Mesothelial cell of epicardium (in vitro differentiated cells): Measurements from ENCODE around the gene INSL3. TPM values are rescaled to one million over a fixed set of nuclear protein-coding genes. Genes with fewer than 3 reads are reported as not detected.

Source experiments
- DNase-seq, 2 experiments: peaks; one replicate each; pipeline ENCODE4 v3.0.0; 2021; ENCODE audit warnings: low spot score in 2 of 2; ENCODE audit not compliant: unreplicated experiment in 2 of 2
- H3K27ac Mint-ChIP-seq: 2 replicates; pipeline ENCODE4 v1.8.0; 2021; ENCODE audit warnings: mixed read lengths
- H3K27me3 Mint-ChIP-seq: 2 replicates; pipeline ENCODE4 v1.8.0; 2021; ENCODE audit warnings: low read depth, mixed read lengths
- H3K36me3 Mint-ChIP-seq: 2 replicates; pipeline ENCODE4 v1.8.0; 2021; ENCODE audit warnings: mixed read lengths
- H3K4me1 Mint-ChIP-seq: 2 replicates; pipeline ENCODE4 v1.8.0; 2021; ENCODE audit warnings: mixed read lengths
- H3K4me3 Mint-ChIP-seq: 2 replicates; pipeline ENCODE4 v1.8.0; 2021; ENCODE audit warnings: mild to moderate bottlenecking, moderate library complexity, mixed read lengths
- H3K9me3 Mint-ChIP-seq: 2 replicates; pipeline ENCODE4 v1.8.0; 2021; ENCODE audit warnings: mixed read lengths
- total RNA-seq: library from RNA; stranded (reverse); gene quantifications from 3 replicates; pipeline ENCODE4 v1.2.1, GENCODE V29; 2021
- TF ChIP-seq, protein P1 (sequence below): fragments of 200-600 bp; sonication (generic); IDR thresholded peaks from one replicate; pipeline ENCODE4 v1.5.0; 2021; ENCODE audit warnings: antibody characterized with exemption; ENCODE audit not compliant: unreplicated experiment

INSL3 gene
- total RNA-seq, 1 donor from 2014 or later, result 0.92 TPM

GRCh38 chr19:17865364-17866311 lies 44.3 kb upstream of the INSL3 start:
- H3K27ac Mint-ChIP-seq, result no peak overlapping the region
- H3K9me3 Mint-ChIP-seq, result no peaks in the 10 kb centered on the region
- peaks cover 31% of the 10 kb centered on the region for H3K27me3 Mint-ChIP-seq
- peaks cover 11% of the 10 kb centered on the region for H3K4me1 Mint-ChIP-seq
- H3K36me3 Mint-ChIP-seq, result peaks cover 18% of the 10 kb centered on the region
- TF ChIP-seq, protein P1, sequence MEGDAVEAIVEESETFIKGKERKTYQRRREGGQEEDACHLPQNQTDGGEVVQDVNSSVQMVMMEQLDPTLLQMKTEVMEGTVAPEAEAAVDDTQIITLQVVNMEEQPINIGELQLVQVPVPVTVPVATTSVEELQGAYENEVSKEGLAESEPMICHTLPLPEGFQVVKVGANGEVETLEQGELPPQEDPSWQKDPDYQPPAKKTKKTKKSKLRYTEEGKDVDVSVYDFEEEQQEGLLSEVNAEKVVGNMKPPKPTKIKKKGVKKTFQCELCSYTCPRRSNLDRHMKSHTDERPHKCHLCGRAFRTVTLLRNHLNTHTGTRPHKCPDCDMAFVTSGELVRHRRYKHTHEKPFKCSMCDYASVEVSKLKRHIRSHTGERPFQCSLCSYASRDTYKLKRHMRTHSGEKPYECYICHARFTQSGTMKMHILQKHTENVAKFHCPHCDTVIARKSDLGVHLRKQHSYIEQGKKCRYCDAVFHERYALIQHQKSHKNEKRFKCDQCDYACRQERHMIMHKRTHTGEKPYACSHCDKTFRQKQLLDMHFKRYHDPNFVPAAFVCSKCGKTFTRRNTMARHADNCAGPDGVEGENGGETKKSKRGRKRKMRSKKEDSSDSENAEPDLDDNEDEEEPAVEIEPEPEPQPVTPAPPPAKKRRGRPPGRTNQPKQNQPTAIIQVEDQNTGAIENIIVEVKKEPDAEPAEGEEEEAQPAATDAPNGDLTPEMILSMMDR, result no peak
- H3K4me3 Mint-ChIP-seq, result no peak overlapping the region
- DNase-seq, result no peak

DNA sequence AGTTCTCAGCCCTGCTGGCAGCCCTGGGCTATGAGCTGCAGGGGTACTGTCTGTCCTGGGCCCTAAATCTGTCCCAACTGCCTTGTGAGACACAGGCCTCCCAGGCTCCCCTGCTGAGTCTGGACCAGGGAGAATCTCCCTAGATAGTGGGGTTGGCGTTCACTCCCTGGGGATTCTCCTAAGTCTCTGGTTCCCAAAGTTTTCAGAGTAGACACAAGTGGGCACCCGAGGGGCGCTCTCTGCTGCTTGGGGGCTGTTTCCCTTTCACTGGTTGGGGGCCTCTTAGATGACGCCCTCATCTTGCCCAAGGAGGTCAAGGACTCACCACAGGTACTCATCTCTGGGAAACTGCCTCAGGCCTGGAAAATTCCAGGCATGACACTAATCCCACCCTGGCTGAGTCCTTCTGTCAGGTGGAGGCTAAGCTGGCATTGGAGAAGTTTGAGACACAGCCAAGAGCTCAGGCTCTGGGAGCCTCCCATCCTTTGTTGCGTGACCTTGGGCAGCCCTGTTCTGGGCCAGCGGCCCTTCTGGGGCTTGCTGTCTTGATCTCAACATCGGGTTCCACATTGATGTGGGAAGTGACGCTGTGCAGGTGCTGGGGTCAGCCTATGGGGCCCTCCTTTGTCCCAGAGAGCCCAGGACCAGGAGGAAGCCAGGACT lies 42.3 kb upstream of the INSL3 start:
- H3K4me3 Mint-ChIP-seq, result peak overlapping the region; percentile 46
- H3K27me3 Mint-ChIP-seq, result peaks cover 11% of the 10 kb centered on the region
- TF ChIP-seq, protein P1, result no peak
- no peaks in the 10 kb centered on the region for H3K9me3 Mint-ChIP-seq
- H3K27ac Mint-ChIP-seq, result no peak overlapping the region
- H3K4me1 Mint-ChIP-seq, result peaks cover 22% of the 10 kb centered on the region
- DNase-seq, result no peak
- H3K36me3 Mint-ChIP-seq, result peaks cover 18% of the 10 kb centered on the region

DNA sequence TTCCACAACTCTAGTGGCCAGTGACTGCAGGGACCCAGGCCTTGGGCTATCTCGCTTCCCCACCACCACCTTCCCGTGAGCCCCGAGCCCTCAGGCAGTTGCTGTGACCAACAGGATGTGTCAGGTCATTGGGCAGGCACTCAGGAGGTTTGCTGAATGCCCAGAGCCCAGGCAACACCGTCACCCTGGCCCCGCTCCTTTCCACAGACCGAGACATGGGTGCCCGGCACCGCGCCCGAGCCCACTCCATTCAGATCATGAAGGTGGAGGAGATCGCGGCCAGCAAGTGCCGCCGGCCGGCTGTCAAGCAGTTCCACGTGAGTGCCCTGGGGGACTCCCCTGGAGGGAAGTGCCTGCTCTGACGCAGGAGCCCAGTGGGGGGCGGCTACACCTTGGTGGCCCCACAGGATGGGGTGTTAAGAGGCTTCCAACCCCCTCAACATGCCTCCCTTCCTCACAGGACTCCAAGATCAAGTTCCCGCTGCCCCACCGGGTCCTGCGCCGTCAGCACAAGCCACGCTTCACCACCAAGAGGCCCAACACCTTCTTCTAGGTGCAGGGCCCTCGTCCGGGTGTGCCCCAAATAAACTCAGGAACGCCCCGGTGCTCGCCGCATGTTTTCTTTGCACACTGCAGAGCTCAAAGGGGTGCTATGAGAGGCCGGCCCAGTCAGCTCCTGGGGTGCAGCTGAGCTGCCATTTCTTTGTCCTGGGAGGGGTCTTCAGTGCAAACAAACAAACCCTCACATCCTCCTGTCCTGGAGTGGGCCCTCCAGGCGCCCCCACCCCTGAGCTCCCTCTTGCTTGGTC lies 41.6 kb upstream of the INSL3 start:
- H3K9me3 Mint-ChIP-seq, result no peaks in the 10 kb centered on the region
- H3K27ac Mint-ChIP-seq, result no peak overlapping the region
- peaks cover 22% of the 10 kb centered on the region for H3K4me1 Mint-ChIP-seq
- peaks cover 18% of the 10 kb centered on the region for H3K36me3 Mint-ChIP-seq
- DNase-seq, result no peak
- TF ChIP-seq, protein P1, result no peak
- peak overlapping the region; percentile 46 for H3K4me3 Mint-ChIP-seq
- peaks cover 4% of the 10 kb centered on the region for H3K27me3 Mint-ChIP-seq

GRCh38 chr19:17861542-17862402 lies 40.5 kb upstream of the INSL3 start:
- H3K27ac Mint-ChIP-seq, result peak overlapping the region; percentile 98
- H3K4me3 Mint-ChIP-seq, result peak overlapping the region; percentile 100
- peaks cover 22% of the 10 kb centered on the region for H3K4me1 Mint-ChIP-seq
- H3K9me3 Mint-ChIP-seq, result no peaks in the 10 kb centered on the region
- TF ChIP-seq, protein P1, result no peak
- no peak for DNase-seq
- H3K27me3 Mint-ChIP-seq, result no peaks in the 10 kb centered on the region
- peaks cover 18% of the 10 kb centered on the region for H3K36me3 Mint-ChIP-seq

DNA sequence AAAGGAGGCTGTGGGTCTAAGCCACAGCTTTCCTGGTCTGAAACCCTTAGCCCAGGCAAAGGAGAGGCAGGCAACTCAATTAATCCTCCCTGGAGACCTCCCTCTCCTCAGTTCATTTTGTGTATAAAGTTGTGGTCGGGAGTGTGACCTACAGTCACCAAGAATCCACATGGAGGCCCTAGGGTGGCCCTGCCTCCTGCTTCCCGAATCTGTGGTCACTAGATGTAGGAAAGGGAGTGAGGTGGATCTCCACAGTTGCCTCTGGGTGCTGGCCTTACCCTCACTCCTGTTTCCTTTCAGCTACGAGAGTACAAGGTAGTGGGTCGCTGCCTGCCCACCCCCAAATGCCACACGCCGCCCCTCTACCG lies 39.7 kb upstream of the INSL3 start:
- Mint-ChIP-seq H3K27ac (peak overlapping the region; percentile 98), H3K4me1 (peaks cover 22% of the 10 kb centered on the region), H3K36me3 (peaks cover 18% of the 10 kb centered on the region), H3K9me3 (no peaks in the 10 kb centered on the region), H3K4me3 (peak overlapping the region; percentile 100), H3K27me3 (no peaks in the 10 kb centered on the region)
- no peak for DNase-seq
- TF ChIP-seq, protein P1, result no peak
